Measurements from ENCODE around the gene BRD4. TPM values are rescaled to one million over a fixed set of nuclear protein-coding genes. Genes with fewer than 3 reads are reported as not detected.

BRD4 gene
- total RNA-seq, 1 donor from 2014 or later: 42.4 TPM

DNA sequence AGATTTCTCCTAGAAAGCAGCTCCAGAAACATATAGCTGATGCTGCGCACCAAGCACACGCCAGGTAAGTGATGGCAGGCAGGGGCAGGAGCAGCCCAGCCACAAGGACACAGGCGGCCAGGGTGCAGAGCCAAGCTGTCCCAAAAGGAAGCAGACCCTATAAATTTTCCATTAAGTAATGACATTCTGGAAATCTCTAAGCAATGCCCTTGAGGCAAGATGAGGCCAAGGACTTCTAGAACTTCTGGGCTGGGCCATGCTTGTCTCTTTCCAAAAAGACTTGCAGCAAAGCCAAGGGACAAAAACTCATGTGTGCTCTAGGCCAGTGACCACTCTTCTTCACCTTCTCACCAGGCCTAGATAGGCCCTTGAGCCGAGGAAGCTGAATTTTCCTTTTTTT lies 57.9 kb downstream of the BRD4 start:
- DNase-seq (ENCODE audit: low read depth): no peak
- Histone ChIP-seq H3K27me3 (ENCODE audit: control insufficient read depth, insufficient read depth, low read length) (no peaks in the 10 kb centered on the region), H3K4me3 (ENCODE audit: low read depth, low read length) (no peak overlapping the region), H3K36me3 (ENCODE audit: control insufficient read depth, insufficient read depth, low read length) (peaks cover 1% of the 10 kb centered on the region)
- TF ChIP-seq, protein P1, sequence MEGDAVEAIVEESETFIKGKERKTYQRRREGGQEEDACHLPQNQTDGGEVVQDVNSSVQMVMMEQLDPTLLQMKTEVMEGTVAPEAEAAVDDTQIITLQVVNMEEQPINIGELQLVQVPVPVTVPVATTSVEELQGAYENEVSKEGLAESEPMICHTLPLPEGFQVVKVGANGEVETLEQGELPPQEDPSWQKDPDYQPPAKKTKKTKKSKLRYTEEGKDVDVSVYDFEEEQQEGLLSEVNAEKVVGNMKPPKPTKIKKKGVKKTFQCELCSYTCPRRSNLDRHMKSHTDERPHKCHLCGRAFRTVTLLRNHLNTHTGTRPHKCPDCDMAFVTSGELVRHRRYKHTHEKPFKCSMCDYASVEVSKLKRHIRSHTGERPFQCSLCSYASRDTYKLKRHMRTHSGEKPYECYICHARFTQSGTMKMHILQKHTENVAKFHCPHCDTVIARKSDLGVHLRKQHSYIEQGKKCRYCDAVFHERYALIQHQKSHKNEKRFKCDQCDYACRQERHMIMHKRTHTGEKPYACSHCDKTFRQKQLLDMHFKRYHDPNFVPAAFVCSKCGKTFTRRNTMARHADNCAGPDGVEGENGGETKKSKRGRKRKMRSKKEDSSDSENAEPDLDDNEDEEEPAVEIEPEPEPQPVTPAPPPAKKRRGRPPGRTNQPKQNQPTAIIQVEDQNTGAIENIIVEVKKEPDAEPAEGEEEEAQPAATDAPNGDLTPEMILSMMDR (IDR thresholded peaks at IDR 0.05; ENCODE audit: insufficient read depth, low read length, poor library complexity, severe bottlenecking): no peak

DNA sequence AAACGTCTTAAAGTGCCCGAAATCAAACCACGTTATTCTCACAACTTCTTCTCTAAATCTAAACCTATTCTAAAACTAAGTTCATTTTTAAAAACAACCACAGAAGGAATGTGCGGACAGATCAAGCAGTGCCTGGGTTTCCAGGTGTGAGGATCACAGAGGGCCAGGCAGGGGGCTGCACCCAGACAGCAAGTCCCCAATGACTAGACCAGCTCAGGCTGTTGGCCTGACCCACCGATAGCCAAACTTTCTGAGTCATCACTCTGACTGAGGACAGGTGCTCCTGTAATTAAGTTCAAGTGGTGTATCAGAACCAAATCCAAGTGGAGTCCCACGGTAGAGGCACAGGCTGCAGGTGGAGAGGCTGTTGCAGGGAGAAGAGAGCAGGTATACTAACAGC lies 62.5 kb downstream of the BRD4 start:
- Histone ChIP-seq H3K36me3 (ENCODE audit: control insufficient read depth, insufficient read depth, low read length) (peaks cover 4% of the 10 kb centered on the region), H3K27me3 (ENCODE audit: control insufficient read depth, insufficient read depth, low read length) (no peaks in the 10 kb centered on the region), H3K4me3 (ENCODE audit: low read depth, low read length) (no peak overlapping the region)
- DNase-seq (ENCODE audit: low read depth): no peak
- TF ChIP-seq, protein P1 (IDR thresholded peaks at IDR 0.05; ENCODE audit: insufficient read depth, low read length, poor library complexity, severe bottlenecking): no peak

DNA sequence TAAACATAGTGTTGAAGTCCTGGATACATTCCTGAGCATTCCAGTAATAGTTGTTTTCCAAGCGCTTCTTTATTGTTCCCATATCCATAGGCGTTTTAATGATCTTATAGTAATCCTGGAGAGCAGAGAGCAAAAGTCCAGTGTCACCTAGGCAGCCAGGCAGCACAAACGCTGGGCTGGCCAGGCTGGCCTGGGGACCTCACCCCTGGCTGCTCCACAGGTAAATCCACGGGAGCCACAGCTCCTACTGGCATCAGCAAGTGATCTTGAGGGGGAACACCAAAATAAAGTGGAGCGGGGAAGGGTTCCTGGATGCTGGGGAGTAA lies 63.4 kb downstream of the BRD4 start:
- Histone ChIP-seq H3K4me3 (ENCODE audit: low read depth, low read length) (no peak overlapping the region), H3K36me3 (ENCODE audit: control insufficient read depth, insufficient read depth, low read length) (peaks cover 7% of the 10 kb centered on the region)

DNA sequence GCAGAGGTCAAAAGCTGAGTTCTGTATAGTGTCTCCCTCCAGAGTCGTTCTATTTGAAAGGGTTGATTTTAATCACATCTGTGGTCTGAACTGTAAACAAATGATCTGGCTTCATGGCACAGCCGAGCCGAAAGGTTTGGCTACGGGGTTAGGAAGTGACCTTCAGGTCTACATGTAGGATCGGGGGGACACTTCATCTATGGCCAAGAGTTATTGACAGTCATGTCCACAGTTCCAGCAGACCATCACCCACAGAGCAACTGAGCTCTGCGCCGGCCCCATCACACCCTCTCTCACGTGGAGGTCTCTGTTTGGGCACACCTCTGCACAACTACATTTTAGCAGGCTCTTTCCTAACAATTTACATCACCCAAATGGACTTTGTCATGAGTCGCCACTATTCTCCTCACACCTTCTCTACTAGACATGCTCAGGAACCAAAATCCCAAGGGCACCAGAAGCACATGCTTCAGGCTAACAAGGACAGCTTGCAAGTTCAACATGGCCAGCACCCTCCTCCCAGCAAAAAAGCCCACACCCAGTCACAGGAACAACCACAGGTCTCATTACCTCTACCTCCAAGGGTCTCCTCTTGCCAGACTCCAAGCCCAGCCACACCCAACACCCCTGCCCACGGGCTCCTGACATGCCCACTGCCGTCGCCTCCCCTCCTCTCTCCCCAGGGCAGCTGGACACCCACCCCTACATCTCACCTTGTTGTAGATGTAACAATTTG lies 64.0 kb downstream of the BRD4 start:
- H3K36me3 ChIP-seq (ENCODE audit: control insufficient read depth, insufficient read depth, low read length): peaks cover 11% of the 10 kb centered on the region
- no peak for DNase-seq (ENCODE audit: low read depth)
- H3K27me3 ChIP-seq (ENCODE audit: control insufficient read depth, insufficient read depth, low read length): no peaks in the 10 kb centered on the region
- TF ChIP-seq, protein P1 (IDR thresholded peaks at IDR 0.05; ENCODE audit: insufficient read depth, low read length, poor library complexity, severe bottlenecking): no peak
- H3K4me3 ChIP-seq (ENCODE audit: low read depth, low read length): no peak overlapping the region

More for the DNA sequence above, 63.4 kb downstream of the BRD4 start:
- no peak for DNase-seq (ENCODE audit: low read depth)
- TF ChIP-seq, protein P1 (IDR thresholded peaks at IDR 0.05; ENCODE audit: insufficient read depth, low read length, poor library complexity, severe bottlenecking): no peak
- no peaks in the 10 kb centered on the region for H3K27me3 ChIP-seq (ENCODE audit: control insufficient read depth, insufficient read depth, low read length)

DNA sequence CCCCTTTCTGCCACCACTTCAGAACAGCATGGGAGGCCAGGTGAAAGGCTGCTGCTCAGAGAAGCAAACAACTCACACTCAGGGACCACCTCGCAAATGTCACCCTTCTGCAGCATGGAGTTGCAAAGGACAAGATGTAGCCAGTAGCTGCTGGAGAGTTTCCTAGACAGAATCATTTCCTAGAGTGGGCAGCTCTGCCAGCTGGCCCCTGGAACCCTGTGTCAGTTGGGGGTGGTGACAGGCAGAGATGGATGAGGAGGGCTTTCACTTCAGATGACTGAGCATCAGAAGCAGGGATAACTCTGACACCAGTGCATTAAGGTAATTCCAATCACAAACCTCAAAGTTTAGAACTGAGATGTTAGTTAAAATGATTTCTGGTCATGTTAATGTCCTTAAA lies 65.7 kb downstream of the BRD4 start:
- no peak for DNase-seq (ENCODE audit: low read depth)
- no peak overlapping the region for H3K4me3 ChIP-seq (ENCODE audit: low read depth, low read length)
- TF ChIP-seq, protein P1 (IDR thresholded peaks at IDR 0.05; ENCODE audit: insufficient read depth, low read length, poor library complexity, severe bottlenecking): no peak
- no peaks in the 10 kb centered on the region for H3K27me3 ChIP-seq (ENCODE audit: control insufficient read depth, insufficient read depth, low read length)
- peaks cover 13% of the 10 kb centered on the region for H3K36me3 ChIP-seq (ENCODE audit: control insufficient read depth, insufficient read depth, low read length)

DNA sequence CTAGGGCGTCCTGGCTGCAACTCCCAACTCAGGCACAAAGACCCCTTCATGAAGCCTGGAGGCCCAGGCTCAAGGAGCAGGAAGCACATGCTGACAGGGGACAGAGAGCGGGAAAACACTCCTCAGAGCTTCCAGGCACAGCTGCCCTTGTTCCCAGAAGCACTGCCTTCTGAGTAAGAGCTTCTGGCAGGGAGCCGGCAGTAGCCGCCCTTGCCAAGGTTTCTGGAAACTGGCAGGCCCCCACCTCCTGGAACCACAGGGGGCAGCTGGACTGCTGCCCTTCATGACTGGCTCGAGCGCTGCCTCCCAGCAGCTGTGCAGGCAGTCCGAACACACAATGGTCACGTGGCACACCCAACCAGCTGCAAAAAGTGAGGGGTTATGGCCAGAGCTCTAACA lies 66.5 kb downstream of the BRD4 start:
- TF ChIP-seq, protein P1 (IDR thresholded peaks at IDR 0.05; ENCODE audit: insufficient read depth, low read length, poor library complexity, severe bottlenecking): no peak
- H3K27me3 ChIP-seq (ENCODE audit: control insufficient read depth, insufficient read depth, low read length): no peaks in the 10 kb centered on the region
- DNase-seq (ENCODE audit: low read depth): peak; percentile 43
- H3K4me3 ChIP-seq (ENCODE audit: low read depth, low read length): no peak overlapping the region
- peaks cover 12% of the 10 kb centered on the region for H3K36me3 ChIP-seq (ENCODE audit: control insufficient read depth, insufficient read depth, low read length)
